ENCODE data around the gene FTO. TPM values are rescaled to one million over a fixed set of nuclear protein-coding genes. Genes with fewer than 3 reads are reported as not detected.

FTO gene
- total and polyA plus RNA-seq, 2 of the 8 experiments (the other 6 are each of a cell fraction or from before 2014, with no cell fraction given) = 34.5 to 59.8 TPM

- no peaks in the 10 kb centered on the region for H3K36me3 ChIP-seq (ENCODE audit: control insufficient read depth in 2 of 4, insufficient read depth in 4 of 4, low read length in 3 of 4)
- H3K79me1 ChIP-seq (ENCODE audit: low read depth, low read length) = no peaks in the 10 kb centered on the region
- H3K18ac ChIP-seq (ENCODE audit: extremely low read depth, low read length) = no peak overlapping the region
- H4K20me1 ChIP-seq (replicated peaks in 1 of 2; ENCODE audit: control insufficient read depth in 1 of 2, insufficient read depth in 2 of 2, low read length in 2 of 2) = no peaks in the 10 kb centered on the region
- H3K23ac ChIP-seq (ENCODE audit: insufficient read length) = no peak overlapping the region
- H3K4me3 ChIP-seq (ENCODE audit: extremely low read depth in 1 of 4, insufficient read depth in 2 of 4, low read depth in 3 of 4, low read length in 4 of 4) = no peak overlapping the region
- no peaks in the 10 kb centered on the region for H3K9me3 ChIP-seq (ENCODE audit: insufficient read depth in 2 of 2, low read depth in 1 of 2, low read length in 1 of 2)
- H2BK120ac ChIP-seq (replicated peaks; ENCODE audit: low read depth, low read length) = no peak overlapping the region
- H2BK20ac ChIP-seq (ENCODE audit: low read length) = no peak overlapping the region
- no peaks in the 10 kb centered on the region for H3K23me2 ChIP-seq (ENCODE audit: low read depth, low read length)
- 95% methylated on average over 7 of the region's 7 CpGs; no CpG with 5 or more reads in 1 of the 2 experiments for WGBS, 2 experiments (ENCODE audit: extremely low coverage in 1 of 2, insufficient coverage in 1 of 2, insufficient read length in 1 of 2, insufficient replicate concordance in 2 of 2, low coverage in 1 of 2, low lambda C conversion rate in 2 of 2, missing lambda C conversion rate in 1 of 2)
- CTCF ChIA-PET (ENCODE audit: partially characterized antibody) = no interaction called here
- H3K14ac ChIP-seq (ENCODE audit: insufficient read length) = no peak overlapping the region
- H4K91ac ChIP-seq (replicated peaks; ENCODE audit: insufficient read length, low read length) = no peak overlapping the region
- POLR2A ChIA-PET (ENCODE audit: partially characterized antibody) = interaction anchor here (0.9 kb wide), 1 partner anchor 9 kb away, joined by 3 read pairs; no protein-coding TSS in a partner anchor
- TF ChIP-seq CBX5 (IDR thresholded peaks at IDR 0.05; ENCODE audit: low read depth, low read length) (no peak), TBP (IDR thresholded peaks at IDR 0.05; ENCODE audit: low read depth, low read length) (no peak), CEBPB (IDR thresholded peaks at IDR 0.05; ENCODE audit: low read depth, low read length) (no peak), SIRT6 (IDR thresholded peaks at IDR 0.05; ENCODE audit: low read length) (no peak), POU5F1 (IDR thresholded peaks at IDR 0.05; ENCODE audit: low read depth, low read length) (no peak), KDM1A (IDR thresholded peaks at IDR 0.05; ENCODE audit: borderline replicate concordance, low read length) (no peak)
- no peak overlapping the region for H3K4ac ChIP-seq (replicated peaks; ENCODE audit: insufficient read length, low read depth, low read length)
- no peak overlapping the region for H2AFZ ChIP-seq (ENCODE audit: low read length)
- H3K27me3 ChIP-seq (replicated peaks in 1 of 4; ENCODE audit: control insufficient read depth in 3 of 4, extremely low read depth in 1 of 4, insufficient read depth in 3 of 4, low read length in 3 of 4) = no peaks in the 10 kb centered on the region
- no peak overlapping the region for H2AK5ac ChIP-seq (ENCODE audit: low read depth, low read length)
- no peak overlapping the region for H2BK12ac ChIP-seq (ENCODE audit: low read depth, low read length)
- H4K5ac ChIP-seq (ENCODE audit: insufficient read length, low read depth, low read length) = no peak overlapping the region
- no peak overlapping the region for H3K56ac ChIP-seq (replicated peaks; ENCODE audit: insufficient read length, low read depth, low read length)
- H3K27ac ChIP-seq (ENCODE audit: low read depth, low read length) = no peak overlapping the region
- H3K79me2 ChIP-seq (ENCODE audit: control insufficient read depth in 1 of 2, insufficient read depth in 2 of 2, low read length in 2 of 2) = no peaks in the 10 kb centered on the region
- DNase-seq (ENCODE audit: low read depth in 1 of 2, low spot score in 2 of 2) (no peak), FAIRE-seq (no peak)
- no peak overlapping the region for H4K8ac ChIP-seq (ENCODE audit: extremely low read depth, insufficient read depth, low read length)
- peaks cover 0 to 16% (median 7%) of the 10 kb centered on the region in 4 experiments; a peak in 3 of 7 replicates for H3K4me1 ChIP-seq (replicated peaks in 1 of 4; ENCODE audit: control insufficient read depth in 3 of 4, insufficient read depth in 4 of 4, low read length in 3 of 4)
- no peak overlapping the region for H2BK5ac ChIP-seq (ENCODE audit: low read depth, low read length)
- H3K4me2 ChIP-seq (ENCODE audit: insufficient read depth in 1 of 2, low read depth in 2 of 2, low read length in 2 of 2) = no peak overlapping the region; a peak in 1 of 4 replicates
- no peak overlapping the region for H2BK15ac ChIP-seq (ENCODE audit: low read length)
- H3K9ac ChIP-seq (replicated peaks in 1 of 4; ENCODE audit: extremely low read depth in 1 of 4, low read depth in 3 of 4, low read length in 3 of 4) = no peak overlapping the region
Measured at GRCh38 chr16:53910990-53911389, 207.0 kb downstream of the FTO start.

Data from H1 (cell line).